Fibroblast of lung (primary cell): Measurements from ENCODE around the gene TCF12.

Experiments
- CTCF ChIP-seq, 2 donors: IDR thresholded peaks in 1 of 2; conservative IDR thresholded peaks in 1 of 2; 1 replicate in 1 of 2; 2 replicates in 1 of 2; pipeline ENCODE4 v1.5.1; 2011 to 2012; ENCODE audit warnings: low read length in 2 of 2, control low read depth in 1 of 2, inconsistent platforms in 1 of 2, low read depth in 1 of 2, mild to moderate bottlenecking in 1 of 2
- EZH2 ChIP-seq: IDR thresholded peaks from 2 replicates; pipeline ENCODE4 v1.5.1; 2012; ENCODE audit warnings: low read length, control low read depth, mild to moderate bottlenecking; ENCODE audit errors: missing control alignments

- no peak for TF ChIP-seq CTCF (conservative IDR thresholded peaks at IDR 0.05 in 1 of 2, IDR thresholded peaks at IDR 0.05 in 1 of 2; ENCODE audit: low read depth in 1 of 2, low read length in 2 of 2)
- no peak for TF ChIP-seq EZH2
These were observed 327.3 kb downstream of the TCF12 start for GRCh38 chr15:57245714-57246113.
